ENCODE data around the gene NIPBL. TPM values are rescaled to one million over a fixed set of nuclear protein-coding genes. Genes with fewer than 3 reads are reported as not detected.
A peak's percentile ranks its signal among the peaks of the same experiment; 100 is the strongest.

NIPBL gene
- total RNA-seq, 1 donor from 2014 or later: 48.5 TPM

- Mint-ChIP-seq H3K4me3 (ENCODE audit: low read depth) (no peak overlapping the region), H3K9me3 (no peaks in the 10 kb centered on the region), H3K4me1 (ENCODE audit: low read depth) (peaks cover 5% of the 10 kb centered on the region), H3K36me3 (ENCODE audit: low read depth) (peaks cover 32% of the 10 kb centered on the region), H3K27me3 (ENCODE audit: low read depth) (no peaks in the 10 kb centered on the region), H3K27ac (no peak overlapping the region)
- intact Hi-C loops (cut with micrococcal nuclease): loop anchor here (10.0 kb wide), 1 partner anchor 275 kb away; no protein-coding TSS in a partner anchor
- no peak for DNase-seq (ENCODE audit: low spot score)
Measured at GRCh38 chr5:37039824-37040223, 163.3 kb downstream of the NIPBL start.

- DNase-seq (ENCODE audit: low spot score): no peak
- Mint-ChIP-seq H3K9me3 (no peaks in the 10 kb centered on the region), H3K4me1 (ENCODE audit: low read depth) (no peaks in the 10 kb centered on the region), H3K27me3 (ENCODE audit: low read depth) (no peaks in the 10 kb centered on the region), H3K36me3 (ENCODE audit: low read depth) (peaks cover 37% of the 10 kb centered on the region), H3K4me3 (ENCODE audit: low read depth) (no peak overlapping the region), H3K27ac (no peak overlapping the region)
- intact Hi-C loops (cut with micrococcal nuclease): loop anchor here (10.0 kb wide), 1 partner anchor 271 kb away; no protein-coding TSS in a partner anchor
Measured at GRCh38 chr5:37043693-37044092, 167.1 kb downstream of the NIPBL start.

GRCh38 chr5:37044120-37044519 lies 167.6 kb downstream of the NIPBL start:
- Mint-ChIP-seq H3K27ac (no peak overlapping the region), H3K4me3 (ENCODE audit: low read depth) (no peak overlapping the region), H3K9me3 (no peaks in the 10 kb centered on the region), H3K36me3 (ENCODE audit: low read depth) (peaks cover 40% of the 10 kb centered on the region), H3K27me3 (ENCODE audit: low read depth) (no peaks in the 10 kb centered on the region), H3K4me1 (ENCODE audit: low read depth) (no peaks in the 10 kb centered on the region)
- no peak for DNase-seq (ENCODE audit: low spot score)
- intact Hi-C loops (cut with micrococcal nuclease): loop anchor here (10.0 kb wide), 1 partner anchor 271 kb away; no protein-coding TSS in a partner anchor

GRCh38 chr5:37045703-37046102 lies 169.1 kb downstream of the NIPBL start:
- peaks cover 48% of the 10 kb centered on the region for H3K36me3 Mint-ChIP-seq (ENCODE audit: low read depth)
- H3K4me1 Mint-ChIP-seq (ENCODE audit: low read depth): no peaks in the 10 kb centered on the region
- H3K27me3 Mint-ChIP-seq (ENCODE audit: low read depth): no peaks in the 10 kb centered on the region
- no peak overlapping the region for H3K4me3 Mint-ChIP-seq (ENCODE audit: low read depth)
- no peak overlapping the region for H3K27ac Mint-ChIP-seq
- H3K9me3 Mint-ChIP-seq: no peaks in the 10 kb centered on the region
- intact Hi-C loops (cut with micrococcal nuclease): loop anchor here (10.0 kb wide), 1 partner anchor 269 kb away; no protein-coding TSS in a partner anchor
- DNase-seq (ENCODE audit: low spot score): no peak

GRCh38 chr5:37047947-37048346 lies 171.4 kb downstream of the NIPBL start:
- no peaks in the 10 kb centered on the region for H3K4me1 Mint-ChIP-seq (ENCODE audit: low read depth)
- DNase-seq (ENCODE audit: low spot score): no peak
- no peak overlapping the region for H3K4me3 Mint-ChIP-seq (ENCODE audit: low read depth)
- H3K36me3 Mint-ChIP-seq (ENCODE audit: low read depth): peaks cover 55% of the 10 kb centered on the region
- intact Hi-C loops (cut with micrococcal nuclease): loop anchor here (10.0 kb wide), 1 partner anchor 267 kb away; no protein-coding TSS in a partner anchor
- no peaks in the 10 kb centered on the region for H3K27me3 Mint-ChIP-seq (ENCODE audit: low read depth)
- H3K9me3 Mint-ChIP-seq: no peaks in the 10 kb centered on the region
- H3K27ac Mint-ChIP-seq: no peak overlapping the region

- Mint-ChIP-seq H3K4me3 (ENCODE audit: low read depth) (no peak overlapping the region), H3K27ac (no peak overlapping the region), H3K36me3 (ENCODE audit: low read depth) (peaks cover 57% of the 10 kb centered on the region), H3K27me3 (ENCODE audit: low read depth) (no peaks in the 10 kb centered on the region), H3K9me3 (no peaks in the 10 kb centered on the region), H3K4me1 (ENCODE audit: low read depth) (peaks cover 17% of the 10 kb centered on the region)
- intact Hi-C loops (cut with micrococcal nuclease): loop anchor here (10.0 kb wide), 1 partner anchor 60 kb away; no protein-coding TSS in a partner anchor
- DNase-seq (ENCODE audit: low spot score): no peak
Measured at GRCh38 chr5:37054391-37054790, 177.8 kb downstream of the NIPBL start.

- Mint-ChIP-seq H3K27ac (no peak overlapping the region), H3K4me1 (ENCODE audit: low read depth) (peaks cover 17% of the 10 kb centered on the region), H3K36me3 (ENCODE audit: low read depth) (peaks cover 50% of the 10 kb centered on the region), H3K27me3 (ENCODE audit: low read depth) (no peaks in the 10 kb centered on the region), H3K4me3 (ENCODE audit: low read depth) (no peak overlapping the region), H3K9me3 (no peaks in the 10 kb centered on the region)
- DNase-seq (ENCODE audit: low spot score): no peak
- intact Hi-C loops (cut with micrococcal nuclease): loop anchor here (10.0 kb wide), 1 partner anchor 59 kb away; no protein-coding TSS in a partner anchor
Measured at GRCh38 chr5:37055383-37055990, 178.9 kb downstream of the NIPBL start.

- Mint-ChIP-seq H3K27ac (peak overlapping the region; percentile 70), H3K36me3 (ENCODE audit: low read depth) (peaks cover 49% of the 10 kb centered on the region), H3K4me3 (ENCODE audit: low read depth) (no peak overlapping the region), H3K4me1 (ENCODE audit: low read depth) (peaks cover 17% of the 10 kb centered on the region), H3K27me3 (ENCODE audit: low read depth) (no peaks in the 10 kb centered on the region), H3K9me3 (no peaks in the 10 kb centered on the region)
- no peak for DNase-seq (ENCODE audit: low spot score)
- intact Hi-C loops (cut with micrococcal nuclease): loop anchor here (10.0 kb wide), 1 partner anchor 58 kb away; no protein-coding TSS in a partner anchor
Measured at GRCh38 chr5:37056762-37057161, 180.2 kb downstream of the NIPBL start.

- Mint-ChIP-seq H3K9me3 (no peaks in the 10 kb centered on the region), H3K27ac (no peak overlapping the region), H3K4me1 (ENCODE audit: low read depth) (peaks cover 14% of the 10 kb centered on the region), H3K4me3 (ENCODE audit: low read depth) (no peak overlapping the region), H3K27me3 (ENCODE audit: low read depth) (no peaks in the 10 kb centered on the region), H3K36me3 (ENCODE audit: low read depth) (peaks cover 46% of the 10 kb centered on the region)
- intact Hi-C loops (cut with micrococcal nuclease): no loop called here
- no peak for DNase-seq (ENCODE audit: low spot score)
Measured at GRCh38 chr5:37060030-37060429, 183.5 kb downstream of the NIPBL start.

GRCh38 chr5:37063739-37064138 lies 187.2 kb downstream of the NIPBL start:
- Mint-ChIP-seq H3K27ac (no peak overlapping the region), H3K4me3 (ENCODE audit: low read depth) (no peak overlapping the region), H3K9me3 (no peaks in the 10 kb centered on the region), H3K4me1 (ENCODE audit: low read depth) (no peaks in the 10 kb centered on the region), H3K27me3 (ENCODE audit: low read depth) (no peaks in the 10 kb centered on the region), H3K36me3 (ENCODE audit: low read depth) (peaks cover 34% of the 10 kb centered on the region)
- intact Hi-C loops (cut with micrococcal nuclease): no loop called here
- DNase-seq (ENCODE audit: low spot score): no peak

GRCh38 chr5:37064442-37064841 lies 187.9 kb downstream of the NIPBL start:
- no peak overlapping the region for H3K4me3 Mint-ChIP-seq (ENCODE audit: low read depth)

GRCh38 chr5:37071487-37071886 lies 194.9 kb downstream of the NIPBL start:
- Mint-ChIP-seq H3K27me3 (ENCODE audit: low read depth) (no peaks in the 10 kb centered on the region), H3K36me3 (ENCODE audit: low read depth) (no peaks in the 10 kb centered on the region), H3K4me3 (ENCODE audit: low read depth) (no peak overlapping the region), H3K27ac (no peak overlapping the region), H3K9me3 (no peaks in the 10 kb centered on the region), H3K4me1 (ENCODE audit: low read depth) (no peaks in the 10 kb centered on the region)
- intact Hi-C loops (cut with micrococcal nuclease): no loop called here
- DNase-seq (ENCODE audit: low spot score): no peak

More at GRCh38 chr5:37064442-37064841, 187.9 kb downstream of the NIPBL start:
- Mint-ChIP-seq H3K27ac (no peak overlapping the region), H3K36me3 (ENCODE audit: low read depth) (peaks cover 30% of the 10 kb centered on the region), H3K4me1 (ENCODE audit: low read depth) (no peaks in the 10 kb centered on the region), H3K9me3 (no peaks in the 10 kb centered on the region), H3K27me3 (ENCODE audit: low read depth) (no peaks in the 10 kb centered on the region)
- intact Hi-C loops (cut with micrococcal nuclease): no loop called here
- no peak for DNase-seq (ENCODE audit: low spot score)

- DNase-seq (ENCODE audit: low spot score): no peak
- no peaks in the 10 kb centered on the region for H3K27me3 Mint-ChIP-seq (ENCODE audit: low read depth)
- no peaks in the 10 kb centered on the region for H3K36me3 Mint-ChIP-seq (ENCODE audit: low read depth)
- no peaks in the 10 kb centered on the region for H3K9me3 Mint-ChIP-seq
- H3K27ac Mint-ChIP-seq: no peak overlapping the region
- no peaks in the 10 kb centered on the region for H3K4me1 Mint-ChIP-seq (ENCODE audit: low read depth)
- intact Hi-C loops (cut with micrococcal nuclease): no loop called here
- no peak overlapping the region for H3K4me3 Mint-ChIP-seq (ENCODE audit: low read depth)
Measured at GRCh38 chr5:37071901-37072581, 195.5 kb downstream of the NIPBL start.

Data from activated T-helper 2 cell treated with anti-CD3 and anti-CD28 coated beads, Interferon-gamma antibody, Interleukin-2, Interleukin-4, amounts not matched to agents 10 μg/mL and 5 μg/mL and 100 μg/mL, durations not matched to agents 14 hours and 24 hours and 36 hours (primary cell).